HG03175 (cell line): ENCODE results near the gene SERPINI2.
"Not testable (repeated sequence)": the region's sequence is repeated elsewhere in the genome, so short reads cannot be mapped to it uniquely, and the experiment has no call there.

Experiments
- ATAC-seq: cut with Tn5 transposase; IDR thresholded peaks from one replicate; pipeline ENCODE4 v1.9.1; 2021; ENCODE audit warnings: mild to moderate bottlenecking, moderate library complexity; ENCODE audit not compliant: unreplicated experiment

Gene SERPINI2

GRCh38 chr3:167451282-167451681 lies 22.6 kb downstream of the SERPINI2 start:
- ATAC-seq: no peak

GRCh38 chr3:167450675-167451074 lies 23.2 kb downstream of the SERPINI2 start:
- no peak for ATAC-seq

- ATAC-seq: no peak
Observed at GRCh38 chr3:167450195-167450594, 23.6 kb downstream of the SERPINI2 start.

GRCh38 chr3:167445491-167445890 lies 28.4 kb downstream of the SERPINI2 start:
- no peak for ATAC-seq

- no peak for ATAC-seq
Observed at GRCh38 chr3:167441256-167441655, 32.6 kb downstream of the SERPINI2 start.

- no peak for ATAC-seq
Observed at GRCh38 chr3:167437428-167438139, 36.3 kb downstream of the SERPINI2 start.

GRCh38 chr3:167426962-167427361 lies 46.9 kb downstream of the SERPINI2 start:
- ATAC-seq: not testable (repeated sequence)

GRCh38 chr3:167422396-167422795 lies 51.4 kb downstream of the SERPINI2 start:
- ATAC-seq: not testable (repeated sequence)

GRCh38 chr3:167409611-167410010 lies 64.2 kb downstream of the SERPINI2 start:
- no peak for ATAC-seq

GRCh38 chr3:167406876-167407492 lies 66.9 kb downstream of the SERPINI2 start:
- ATAC-seq: peak; percentile 51

- no peak for ATAC-seq
Observed at GRCh38 chr3:167397826-167398225, 76.0 kb downstream of the SERPINI2 start.

GRCh38 chr3:167396075-167396474 lies 77.8 kb downstream of the SERPINI2 start:
- no peak for ATAC-seq

GRCh38 chr3:167394003-167394402 lies 79.8 kb downstream of the SERPINI2 start:
- no peak for ATAC-seq
